G401 (cell line): Measurements from ENCODE around the gene ERC2. TPM values are rescaled to one million over a fixed set of nuclear protein-coding genes. Genes with fewer than 3 reads are reported as not detected.

Experiments used
- DNase-seq: peaks from one replicate; pipeline ENCODE4 v3.0.0-alpha.2; 2015; ENCODE audit warnings: low spot score
- in situ Hi-C: cut with HindIII; loops from 2 replicates; pipeline ENCODE4 v1.10.0; 2016; ENCODE audit warnings: low sequenced_read_pairs, mixed read lengths
- total RNA-seq: library from RNA; depleted of rRNA; stranded (reverse); fragments of >200 nt; shearing (Covaris generic); gene quantifications from 2 replicates; pipeline ENCODE4 v1.2.3, GENCODE V29; 2014

The ERC2 gene
- total RNA-seq, 1 experiment from 2014 or later, result 3.8 TPM

DNA sequence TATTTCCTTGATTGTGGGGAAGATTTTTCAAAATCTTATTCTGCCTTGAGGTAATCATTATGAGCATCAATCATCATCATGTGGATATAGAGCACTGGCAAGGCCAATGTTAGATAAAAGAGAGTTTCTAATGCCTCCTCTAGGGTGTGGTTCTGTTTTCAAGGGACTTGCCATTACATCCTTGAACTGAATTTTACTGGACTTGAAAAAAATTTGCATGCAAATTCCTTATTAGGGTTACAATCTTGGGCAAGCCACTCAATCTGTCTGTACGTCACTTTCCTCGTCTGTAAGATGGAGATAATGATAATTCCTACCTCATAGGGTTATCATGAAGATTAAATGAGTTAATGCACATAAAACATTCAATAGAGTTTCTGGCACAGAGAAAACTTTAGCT is 825.0 kb downstream of the ERC2 start:
- in situ Hi-C loops, result no loop called here
- DNase-seq, result no peak

DNA sequence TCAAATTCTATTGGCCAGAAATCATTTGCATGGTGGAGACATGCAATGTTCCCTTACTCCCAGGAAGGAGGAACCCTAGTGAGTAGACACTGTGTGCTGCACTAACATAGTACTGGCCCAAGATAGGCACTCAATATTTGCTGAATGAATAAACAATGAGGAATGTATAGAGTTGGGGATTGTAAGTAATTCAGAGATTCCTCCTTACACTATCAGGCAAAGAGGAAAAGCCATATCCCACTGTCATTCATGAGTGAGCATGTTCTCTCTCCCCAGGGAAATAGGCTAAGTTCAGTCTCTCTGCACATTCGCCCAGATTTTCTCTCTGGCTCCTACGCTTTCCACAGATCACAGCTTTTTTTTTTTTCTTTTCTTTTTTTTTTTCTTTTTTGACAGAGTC is 826.3 kb downstream of the ERC2 start:
- DNase-seq, result no peak
- in situ Hi-C loops, result no loop called here

DNA sequence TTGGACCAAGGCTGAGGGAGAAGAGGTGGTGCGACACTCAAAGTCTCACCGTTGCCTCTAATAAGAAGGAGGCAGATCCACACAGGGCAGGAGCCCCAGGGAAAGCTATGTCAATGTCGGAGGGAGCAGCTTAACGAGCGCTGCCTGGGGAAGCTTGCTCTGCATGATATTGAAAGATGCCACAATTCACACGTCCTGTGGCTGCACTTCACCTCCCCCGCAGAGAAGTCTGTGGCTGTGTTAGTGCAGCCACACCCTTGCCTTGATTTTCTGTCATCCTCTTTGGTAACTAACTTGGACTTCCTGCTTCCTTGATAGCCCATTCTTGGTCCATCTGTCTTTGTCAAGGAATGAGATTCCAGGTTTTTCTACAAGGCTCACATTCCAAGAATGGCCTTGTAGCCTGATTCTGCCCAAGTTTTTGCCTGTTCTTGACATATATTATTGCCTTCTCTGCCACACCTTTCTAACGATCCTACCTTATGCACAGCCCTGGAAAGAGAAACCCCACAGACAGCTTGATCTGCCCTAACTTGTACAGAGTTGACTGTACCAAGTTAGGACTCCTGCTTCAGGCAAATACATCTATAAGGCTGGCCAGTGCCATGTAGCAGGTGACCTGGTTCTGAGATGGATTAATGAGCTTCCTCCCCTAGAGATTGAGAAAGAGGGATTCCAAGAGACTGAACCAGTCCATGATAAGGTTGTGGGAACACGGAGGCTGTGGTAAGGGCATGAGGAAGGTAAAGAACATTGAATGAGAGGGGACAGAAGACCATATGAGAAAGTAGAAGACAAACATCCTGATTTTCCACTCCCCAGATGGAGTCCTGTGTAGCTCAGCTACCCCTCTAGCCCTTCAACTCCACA is 828.1 kb downstream of the ERC2 start:
- no peak for DNase-seq
- in situ Hi-C loops, result no loop called here

DNA sequence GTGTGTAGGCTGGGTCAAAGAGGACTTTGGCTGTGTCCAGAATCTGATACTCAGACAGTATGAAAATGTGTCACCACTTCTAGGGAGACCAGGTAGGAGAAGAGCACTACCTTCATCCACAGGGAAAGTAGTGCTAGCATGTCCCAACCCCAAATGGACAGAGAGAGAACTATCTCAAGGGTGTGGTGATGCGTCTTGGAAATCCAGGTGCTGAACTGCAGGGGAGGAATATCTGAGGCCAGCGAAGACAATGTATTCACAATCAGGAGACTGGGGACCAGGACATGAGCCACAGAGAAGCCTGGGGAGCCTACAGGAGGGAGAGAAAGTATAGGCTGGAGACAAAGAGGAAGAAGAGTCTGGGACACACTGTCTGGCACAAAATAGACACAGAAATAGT is 829.1 kb downstream of the ERC2 start:
- in situ Hi-C loops, result no loop called here
- no peak for DNase-seq

DNA sequence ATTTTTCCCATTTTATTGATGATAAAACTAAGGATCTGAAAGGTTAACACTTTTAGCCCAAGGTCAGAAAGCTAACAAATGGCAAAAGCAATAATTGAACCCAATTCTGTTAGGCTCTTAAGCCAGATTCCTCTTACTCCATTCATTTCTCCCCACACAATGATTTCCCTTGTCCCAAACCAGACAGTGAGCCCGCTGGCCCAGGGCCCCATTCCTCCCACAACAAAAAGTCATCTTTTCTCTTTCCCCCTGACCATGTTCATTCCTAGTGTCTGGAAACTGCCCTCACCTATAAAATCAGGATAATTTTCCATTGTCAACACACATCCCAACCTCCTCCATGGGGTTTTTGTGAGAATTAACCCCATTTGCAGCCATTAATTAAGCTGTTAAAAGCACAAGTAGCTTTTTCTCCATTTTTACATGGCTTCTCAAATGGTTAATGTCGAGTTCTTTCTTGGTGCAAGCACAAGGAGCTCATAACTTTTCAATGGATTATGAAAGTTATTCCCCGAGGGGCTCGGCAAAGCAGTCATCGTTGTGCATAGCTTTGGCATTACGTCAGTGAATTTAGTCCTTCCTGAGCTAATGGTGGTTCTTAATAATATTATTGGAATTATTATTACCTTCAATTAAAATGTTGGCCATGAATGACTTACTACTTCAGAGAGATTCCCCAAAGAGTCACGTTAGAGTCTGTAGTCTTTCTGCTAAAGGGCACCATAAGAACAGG is 830.2 kb downstream of the ERC2 start:
- in situ Hi-C loops, result no loop called here
- DNase-seq, result no peak

DNA sequence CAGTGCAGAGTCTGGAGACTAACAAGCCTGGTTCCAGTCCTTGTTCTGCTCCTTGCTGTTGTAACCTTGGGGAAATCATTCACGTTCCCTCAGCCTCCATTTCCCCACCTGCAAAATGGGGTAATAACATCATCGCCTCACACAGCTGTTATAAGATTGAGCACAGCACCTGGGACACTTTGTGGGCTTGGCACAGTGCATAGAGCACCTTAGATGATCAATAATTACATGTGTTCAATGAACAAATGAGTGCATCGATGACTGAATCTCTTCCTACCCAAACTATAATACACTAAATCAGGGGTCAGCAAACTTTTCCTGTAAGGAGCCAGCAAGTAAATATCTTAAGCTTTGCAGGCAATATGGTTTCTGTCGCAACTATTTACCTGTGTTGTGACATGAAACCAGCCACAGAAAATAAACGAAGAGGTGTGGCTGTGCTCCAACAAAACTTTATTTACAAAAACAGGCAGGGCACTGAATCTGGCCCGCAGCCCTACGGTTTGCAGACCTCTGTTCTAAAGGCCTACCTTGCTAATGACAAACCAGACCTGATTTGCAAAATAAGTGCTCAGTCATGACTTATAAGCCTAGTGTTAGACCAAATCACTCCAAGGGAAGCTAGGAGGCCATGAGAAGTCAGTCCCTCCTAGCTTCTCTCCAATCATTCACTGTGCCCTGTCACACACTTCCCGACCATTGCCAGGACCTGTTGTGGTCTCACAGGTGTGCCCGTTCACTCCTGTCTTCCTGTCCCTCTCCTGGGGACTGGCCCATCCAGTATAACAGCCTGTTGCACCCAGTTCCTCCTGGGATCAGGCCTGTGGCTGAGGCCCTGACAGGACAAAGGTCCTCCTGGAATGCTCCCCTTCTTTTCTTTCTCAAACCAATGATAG is 831.7 kb downstream of the ERC2 start:
- in situ Hi-C loops, result no loop called here
- no peak for DNase-seq

DNA sequence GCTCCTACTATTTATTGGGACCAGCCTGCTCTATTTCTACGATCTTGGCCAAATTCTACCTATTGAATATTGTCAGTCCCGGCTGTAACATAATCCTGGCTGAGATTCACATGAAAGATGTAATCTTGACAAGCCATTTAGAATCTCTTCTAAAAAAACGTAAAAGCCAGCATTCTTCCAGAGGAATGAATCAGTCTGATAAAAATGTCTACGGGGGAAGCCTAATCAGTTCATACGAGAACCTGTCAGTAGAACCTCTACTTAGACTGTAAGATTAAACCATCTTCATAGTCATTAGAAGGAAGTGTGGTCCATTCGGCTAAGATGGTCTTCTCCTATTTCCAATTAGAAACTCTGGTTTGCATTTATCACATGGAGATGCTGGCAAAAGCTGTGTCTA is 833.9 kb downstream of the ERC2 start:
- no peak for DNase-seq
- in situ Hi-C loops, result no loop called here

DNA sequence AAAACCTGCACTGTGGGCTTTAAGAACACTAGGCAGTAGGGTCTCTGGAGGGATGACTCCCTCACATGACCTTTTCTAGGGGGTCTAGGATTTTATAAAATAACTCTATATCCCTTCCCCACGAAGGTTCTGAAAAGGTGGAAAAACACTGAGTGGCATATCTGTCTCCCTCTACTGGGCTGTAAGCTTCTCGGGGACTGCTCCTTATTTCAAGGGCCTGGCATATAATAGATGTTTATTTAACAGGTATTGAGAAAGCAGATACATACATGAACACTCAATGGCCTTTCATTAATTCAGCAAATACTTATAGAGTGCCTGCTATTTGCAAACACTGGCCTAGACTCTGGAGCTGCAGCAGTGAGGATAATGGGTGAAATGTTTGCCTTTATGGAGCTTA is 834.9 kb downstream of the ERC2 start:
- no peak for DNase-seq
- in situ Hi-C loops, result no loop called here

DNA sequence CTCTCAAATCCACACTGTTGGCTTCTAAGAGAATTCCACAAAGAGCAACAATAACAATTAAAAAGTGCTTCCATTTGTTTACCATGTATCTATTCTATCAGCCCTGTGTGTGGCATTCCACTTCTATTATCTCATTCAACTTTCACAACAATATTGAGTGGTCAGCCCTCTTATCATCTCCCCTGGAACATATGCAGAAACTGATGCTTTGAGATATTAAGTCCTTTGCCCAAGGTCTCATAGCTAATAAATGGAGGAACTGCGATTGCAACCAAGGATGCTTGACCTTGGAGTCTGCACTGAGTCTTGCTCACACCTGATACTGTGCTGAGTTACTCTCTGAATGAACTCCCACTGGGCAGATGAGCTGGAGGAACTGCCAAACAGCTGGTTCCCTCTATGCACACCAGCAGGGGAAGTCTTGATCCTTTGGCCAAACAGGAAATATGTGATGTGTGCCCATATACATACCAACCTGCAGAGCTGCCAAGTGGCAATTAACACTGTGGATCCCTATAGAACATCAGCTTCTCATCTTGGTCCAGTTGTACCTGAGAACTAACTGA is 836.4 kb downstream of the ERC2 start:
- in situ Hi-C loops, result no loop called here
- DNase-seq, result no peak

DNA sequence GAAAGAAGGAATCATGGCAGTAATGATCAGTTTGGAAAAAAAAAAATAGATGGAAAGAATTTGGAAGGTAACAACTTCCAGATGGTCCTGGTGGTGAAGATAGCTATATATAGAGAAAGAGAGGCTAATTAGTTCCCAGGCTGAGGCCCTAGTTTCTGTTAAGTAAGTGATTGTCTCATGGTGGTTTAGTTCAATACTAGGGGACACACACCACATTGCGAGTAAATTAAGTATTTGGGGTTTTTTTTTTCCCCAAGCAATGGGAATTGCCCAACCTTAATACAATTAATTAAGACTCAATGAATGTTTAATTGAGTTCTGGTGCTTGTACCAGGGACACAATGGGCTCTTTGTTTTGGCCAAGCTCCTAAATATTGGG is 837.4 kb downstream of the ERC2 start:
- DNase-seq, result no peak
- in situ Hi-C loops, result no loop called here

DNA sequence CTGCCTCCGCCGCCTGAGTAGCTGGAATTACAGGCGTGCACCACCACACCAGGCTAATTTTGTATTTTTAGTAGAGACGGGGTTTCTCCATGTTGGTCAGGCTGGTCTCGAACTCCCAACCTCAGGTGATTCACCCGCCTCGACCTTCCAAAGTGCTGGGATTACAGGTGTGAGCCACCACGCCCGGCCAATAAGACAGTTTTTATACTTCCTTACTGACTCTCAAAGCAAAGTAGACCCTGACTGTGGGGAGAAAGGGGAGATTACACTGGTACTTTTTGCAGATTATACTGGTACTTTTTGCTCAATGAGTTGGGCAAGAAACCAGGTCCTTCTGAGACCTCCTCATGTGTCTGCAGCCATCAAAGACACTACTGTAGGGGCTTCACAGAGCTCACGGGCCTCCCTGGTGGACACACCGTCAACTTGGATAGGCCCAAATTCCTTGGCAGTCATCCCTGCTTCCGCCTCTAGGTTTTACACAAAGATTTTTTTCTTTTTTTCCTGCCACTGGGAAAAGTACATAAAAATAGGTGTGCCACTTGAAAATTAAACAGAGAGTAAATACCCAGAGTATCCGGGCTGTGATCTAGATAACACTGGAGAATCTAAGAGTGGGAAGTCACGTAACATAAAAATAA is 837.9 kb downstream of the ERC2 start:
- in situ Hi-C loops, result no loop called here
- no peak for DNase-seq

DNA sequence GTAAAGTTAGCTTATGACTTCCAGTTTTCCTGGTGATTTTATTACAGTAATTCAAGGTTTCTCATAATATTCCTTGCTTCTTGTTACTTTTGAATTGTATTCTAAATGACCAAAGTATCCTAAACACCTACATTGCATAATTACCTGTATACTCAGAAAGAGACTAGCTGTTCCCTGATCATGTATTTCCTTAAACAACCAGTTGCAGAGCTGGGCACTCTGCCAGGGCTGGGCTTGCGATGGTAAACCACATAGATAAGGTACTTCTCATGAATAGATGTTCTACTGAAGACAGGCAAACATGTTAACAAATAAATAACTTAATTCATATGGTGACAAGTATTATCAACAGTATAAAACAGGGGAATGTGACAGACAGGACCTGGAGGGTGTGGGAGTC is 838.8 kb downstream of the ERC2 start:
- DNase-seq, result no peak
- in situ Hi-C loops, result no loop called here

DNA sequence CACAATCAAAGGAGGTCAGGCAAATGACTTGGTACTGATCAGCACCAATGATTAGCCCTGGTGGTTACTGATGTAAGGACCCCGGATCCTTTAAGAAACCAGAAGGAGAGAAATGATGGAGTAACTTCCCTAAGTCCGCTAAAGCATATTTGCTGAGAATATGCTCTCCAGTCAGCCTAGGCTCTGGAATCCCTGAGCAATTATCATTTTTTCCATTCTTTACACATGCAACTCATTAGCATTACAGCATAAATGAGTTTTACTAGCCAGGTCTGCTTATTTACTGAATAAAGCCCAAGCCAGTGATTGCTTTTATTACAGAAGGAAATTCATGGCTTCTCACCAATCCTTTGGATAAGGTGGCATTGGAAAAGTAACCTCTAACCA is 842.0 kb downstream of the ERC2 start:
- DNase-seq, result no peak
- in situ Hi-C loops, result no loop called here

DNA sequence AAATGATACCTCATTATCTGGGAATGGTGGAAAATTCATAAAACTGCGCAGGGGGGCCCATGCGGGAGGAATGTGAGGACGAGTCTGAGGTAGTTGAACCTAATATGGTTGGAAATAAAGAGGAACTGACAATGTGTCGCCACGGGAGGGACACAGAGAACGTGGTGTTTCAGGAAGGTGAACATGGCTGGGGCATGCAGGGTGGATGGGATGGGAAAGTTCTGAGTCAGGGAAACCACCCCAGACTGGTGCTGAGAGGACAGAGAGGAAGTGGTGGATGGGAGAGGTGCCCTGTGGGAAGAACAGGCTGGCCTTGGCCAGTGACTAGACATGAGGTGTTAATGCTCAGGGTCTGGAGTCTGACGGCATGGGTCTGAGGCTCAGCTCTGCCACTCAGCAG is 844.0 kb downstream of the ERC2 start:
- peak; percentile 24 for DNase-seq
- in situ Hi-C loops, result no loop called here

DNA sequence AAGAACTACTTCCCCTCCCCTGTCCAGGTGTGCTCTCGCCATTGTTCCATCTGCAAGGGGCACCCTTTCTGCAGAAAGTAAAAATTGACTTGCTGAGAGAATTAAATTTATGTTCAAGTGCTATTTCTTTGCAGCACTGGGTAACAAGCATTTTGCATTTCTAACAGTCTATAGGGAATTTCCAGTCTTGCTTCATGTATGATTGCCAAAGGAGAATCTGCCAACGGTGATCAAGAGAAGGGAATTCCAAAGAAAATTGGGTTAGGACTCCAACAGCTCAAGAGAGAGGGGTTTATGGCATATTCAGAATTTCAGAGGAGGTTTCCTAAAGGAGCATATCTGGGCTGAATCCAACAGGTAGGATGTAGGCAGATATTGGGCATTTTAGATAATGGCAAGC is 844.5 kb downstream of the ERC2 start:
- DNase-seq, result no peak
- in situ Hi-C loops, result no loop called here

DNA sequence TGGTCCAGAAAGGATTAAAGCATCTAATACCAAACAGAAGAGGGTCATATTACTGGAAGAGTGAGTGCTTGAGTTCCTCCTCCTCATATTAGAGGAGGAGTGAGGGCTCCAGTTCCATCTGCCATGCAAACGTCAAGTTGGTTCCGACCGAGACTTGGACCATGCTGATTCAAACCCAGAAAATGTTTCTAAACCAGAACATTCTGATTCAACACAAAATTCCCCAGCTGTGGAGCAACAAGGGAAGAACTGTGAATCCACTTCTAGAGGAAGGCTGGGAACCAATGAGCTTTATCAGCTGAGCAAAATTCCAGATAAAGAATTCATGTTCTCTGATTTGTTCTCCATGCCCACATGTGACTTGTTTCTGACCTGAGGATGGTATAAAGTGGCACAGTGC is 845.5 kb downstream of the ERC2 start:
- DNase-seq, result no peak
- in situ Hi-C loops, result no loop called here

DNA sequence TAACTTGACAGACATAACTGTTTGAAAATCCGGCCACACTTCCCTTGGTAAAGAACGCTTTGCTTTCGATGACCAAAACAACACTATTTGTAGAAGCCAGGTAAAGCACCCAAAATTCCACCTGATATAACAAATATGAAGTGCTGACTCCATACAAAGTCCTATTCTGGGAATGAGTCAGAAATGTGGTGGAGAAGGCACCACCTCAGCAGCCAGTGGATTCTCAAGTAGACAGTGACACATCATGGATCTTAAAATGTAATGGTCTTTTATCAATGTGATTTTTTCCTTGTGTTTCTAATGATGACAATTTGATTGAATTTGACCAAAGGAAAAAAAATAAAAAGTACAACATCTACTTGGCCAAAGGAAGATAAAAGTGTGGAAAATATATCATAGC is 846.2 kb downstream of the ERC2 start:
- no peak for DNase-seq
- in situ Hi-C loops, result no loop called here

DNA sequence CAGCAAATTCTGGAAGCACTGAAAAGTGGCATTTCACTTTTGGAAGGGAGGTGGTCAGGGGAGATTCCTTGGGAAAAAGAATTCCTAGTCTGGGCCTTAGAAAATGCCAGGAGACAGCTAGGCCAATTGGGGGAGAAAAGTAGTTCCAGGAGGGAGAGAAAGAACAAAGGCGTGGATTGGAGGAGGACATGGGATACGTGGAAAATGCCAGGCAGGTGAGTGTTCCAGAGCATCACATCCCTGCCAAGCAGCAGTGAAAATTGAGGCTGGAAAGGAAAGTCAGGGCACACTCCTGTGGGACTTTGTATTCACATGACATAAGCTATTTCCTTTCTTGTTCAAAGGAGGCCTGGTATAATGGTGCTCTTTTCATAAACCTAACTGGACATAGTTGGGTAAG is 846.6 kb downstream of the ERC2 start:
- in situ Hi-C loops, result no loop called here

DNA sequence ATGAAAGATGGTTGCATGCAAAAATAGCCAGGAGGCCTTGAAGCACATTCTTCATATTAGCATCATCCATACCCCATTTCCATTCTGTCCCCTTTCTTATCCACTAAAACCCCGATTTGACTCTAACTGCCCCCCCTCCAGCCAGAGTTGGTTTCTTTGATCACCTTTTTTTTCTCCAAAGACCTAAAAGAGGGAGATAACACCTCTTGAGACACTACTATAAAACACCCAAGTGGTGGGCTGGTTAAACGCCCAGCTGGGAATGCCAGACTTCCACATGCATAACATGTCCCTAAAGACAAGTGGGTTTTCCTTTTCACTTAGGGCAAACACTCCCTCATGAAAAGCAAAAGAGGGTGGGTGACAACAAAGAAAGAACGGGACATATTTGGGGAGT is 847.2 kb downstream of the ERC2 start:
- DNase-seq, result no peak
- in situ Hi-C loops, result no loop called here

More for the DNA sequence above, 846.6 kb downstream of the ERC2 start:
- no peak for DNase-seq
